Astrocyte of the cerebellum (primary cell): Measurements from ENCODE around the gene NBR1.

Experiments used
- DNase-seq: peaks from one replicate; pipeline ENCODE4 v3.0.0-alpha.2; 2011; ENCODE audit warnings: low read depth
- H3K4me3 ChIP-seq: 2 replicates; pipeline ENCODE4 v1.5.1; 2011; ENCODE audit warnings: mild to moderate bottlenecking, low read depth, low read length, moderate library complexity
- CTCF ChIP-seq: IDR thresholded peaks from 2 replicates; pipeline ENCODE4 v1.5.1; 2012; ENCODE audit warnings: low read length, low read depth, moderate library complexity, mild to moderate bottlenecking; ENCODE audit errors: missing control alignments
- in situ Hi-C: cut with HindIII; loops from 2 replicates; pipeline ENCODE4 v1.10.0; 2017; ENCODE audit warnings: low sequenced_read_pairs

Gene NBR1

GRCh38 chr17:43212641-43213490 lies 41.9 kb downstream of the NBR1 start:
- peak overlapping the region; percentile 58 for H3K4me3 ChIP-seq
- in situ Hi-C loops: no loop called here
- no peak for TF ChIP-seq CTCF

GRCh38 chr17:43213545-43213944 lies 42.5 kb downstream of the NBR1 start:
- in situ Hi-C loops: no loop called here
- no peak overlapping the region for H3K4me3 ChIP-seq
- no peak for TF ChIP-seq CTCF
- DNase-seq: no peak

More at GRCh38 chr17:43212641-43213490, 41.9 kb downstream of the NBR1 start:
- no peak for DNase-seq

- H3K4me3 ChIP-seq: no peak overlapping the region
- TF ChIP-seq CTCF: no peak
- in situ Hi-C loops: no loop called here
- no peak for DNase-seq
Observed at GRCh38 chr17:43215341-43215740, 44.3 kb downstream of the NBR1 start.

- no peak overlapping the region for H3K4me3 ChIP-seq
- no peak for DNase-seq
- no peak for TF ChIP-seq CTCF
- in situ Hi-C loops: no loop called here
Observed at GRCh38 chr17:43216369-43216761, 45.4 kb downstream of the NBR1 start.

GRCh38 chr17:43216762-43217613 lies 46.0 kb downstream of the NBR1 start:
- no peak for DNase-seq
- no peak overlapping the region for H3K4me3 ChIP-seq
- no peak for TF ChIP-seq CTCF
- in situ Hi-C loops: no loop called here

- DNase-seq: no peak
- in situ Hi-C loops: no loop called here
Observed at GRCh38 chr17:43217614-43218087, 46.6 kb downstream of the NBR1 start.

More at GRCh38 chr17:43217614-43218087, 46.6 kb downstream of the NBR1 start:
- no peak for TF ChIP-seq CTCF
- H3K4me3 ChIP-seq: no peak overlapping the region
